Body of pancreas (tissue), 4 donors: ENCODE data around the gene CCL19. TPM values are rescaled to one million over a fixed set of nuclear protein-coding genes. Genes with fewer than 3 reads are reported as not detected.

Experiments
- ATAC-seq: fragments of 150-250 bp; one replicate; pipeline ENCODE4 v1.9.1; 2016
- DNase-seq, 4 donors: peaks; one replicate each; pipeline ENCODE4 v3.0.0-alpha.2; 2019
- H3K27ac ChIP-seq, 4 donors: fragments of 200-600 bp; sonication (generic); 1 replicate in 3 of 4; 2 replicates in 1 of 4; pipeline versions ENCODE4 v1.5.1 to v1.6.1; 2016 to 2019; ENCODE audit warnings: mild to moderate bottlenecking in 1 of 4, mixed read lengths in 1 of 4, moderate library complexity in 1 of 4
- H3K27me3 ChIP-seq, 2 donors: fragments of 200-600 bp; sonication (generic); one replicate each; pipeline ENCODE4 v1.6.0; 2016; ENCODE audit warnings: mild to moderate bottlenecking in 1 of 2
- H3K36me3 ChIP-seq, 2 donors: fragments of 200-600 bp; sonication (generic); replicated peaks in 1 of 2; 2 replicates each; pipeline ENCODE4 v1.5.1; 2016; ENCODE audit warnings: low read depth in 2 of 2; ENCODE audit not compliant: insufficient read depth in 1 of 2
- H3K4me1 ChIP-seq: fragments of 200-600 bp; sonication (generic); one replicate; pipeline ENCODE4 v1.6.0; 2016
- H3K4me3 ChIP-seq, 2 donors: fragments of 200-600 bp; sonication (generic); 1 replicate in 1 of 2; 2 replicates in 1 of 2; pipeline ENCODE4 v1.5.1; 2016 to 2019
- H3K9me3 ChIP-seq, 3 donors: fragments of 200-600 bp; sonication (generic); 1 replicate in 2 of 3; 2 replicates in 1 of 3; pipeline ENCODE4 v1.5.1; 2016
- POLR2A ChIP-seq, 3 donors: fragments of 450-650 bp; IDR thresholded peaks; one replicate each; pipeline ENCODE4 v1.6.1; 2016; ENCODE audit warnings: antibody characterized with exemption in 3 of 3, mild to moderate bottlenecking in 2 of 3
- WGBS, 2 donors: methylation state at CpG; one replicate each; pipeline ENCODE4 v1.1.5; 2017; 5-methylcytosine and 5-hydroxymethylcytosine counted together
- intact Hi-C: fragments of 100-400 bp; cut with DNase I; formaldehyde crosslinking; loops from one replicate; pipeline ENCODE4 v1.15.1; 2023
- total RNA-seq, 2 donors: library from RNA; depleted of rRNA; stranded (reverse); fragments of >200 nt; gene quantifications; one replicate each; pipeline ENCODE4 v1.1.0, GENCODE V29; 2016
- TF ChIP-seq, protein P1 (sequence below), 7 experiments: fragments of 450-650 bp in 4 of 7; fragments of 200-600 bp in 3 of 7; sonication (generic) in 3 of 7; IDR thresholded peaks; one replicate each; pipeline ENCODE4 v1.5.1; 2016 to 2019; ENCODE audit warnings: antibody characterized with exemption in 7 of 7

The CCL19 gene
- total RNA-seq, 2 donors from 2014 or later, result not detected

DNA sequence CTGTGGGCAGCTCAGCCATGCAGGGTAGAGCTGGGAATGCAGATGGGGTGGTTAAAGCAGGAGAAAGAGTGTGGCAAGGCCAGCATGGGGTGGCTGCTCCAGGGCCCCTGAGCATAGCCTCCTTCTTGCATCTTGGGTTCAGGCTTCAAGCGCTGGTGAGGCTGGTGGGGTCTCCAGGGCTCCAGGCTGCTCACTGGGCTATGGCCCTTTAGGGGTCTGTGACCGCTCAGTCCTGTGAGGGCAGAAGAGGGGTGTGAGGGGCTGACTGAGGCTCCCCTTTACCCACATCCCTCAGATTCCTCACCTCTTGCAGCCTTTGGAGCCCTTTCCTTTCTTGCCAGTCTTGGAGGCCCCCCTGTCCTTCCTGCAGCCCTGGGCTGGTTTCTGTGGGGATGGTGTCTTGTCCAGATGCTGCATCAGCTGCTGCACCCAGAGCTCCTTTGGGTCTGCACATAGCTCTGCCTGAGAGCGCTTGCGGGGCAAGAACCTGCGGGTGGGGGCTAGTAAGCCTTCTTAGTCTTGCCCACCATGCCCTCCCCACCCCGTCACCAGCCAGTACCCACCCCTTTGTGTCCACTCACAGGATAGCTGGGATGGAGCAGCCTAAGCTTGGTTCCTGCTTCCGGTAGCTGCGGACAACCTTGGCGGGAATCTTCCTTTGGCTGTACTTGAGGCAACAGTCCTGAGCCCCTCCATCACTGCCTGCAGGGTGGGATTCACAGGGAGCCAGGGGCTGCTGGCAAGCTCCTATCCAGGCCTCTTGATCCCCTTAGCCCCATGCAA is 18.3 kb upstream of the CCL19 start:
- intact Hi-C loops, result no loop called here
- WGBS, 2 donors, result 93 to 94% methylated on average over 8 to 9 of the region's 9 CpGs
- DNase-seq, result no peak
- Histone ChIP-seq H3K36me3 (no peaks in the 10 kb centered on the region), H3K27me3 (no peaks in the 10 kb centered on the region), H3K4me1 (peaks cover 16% of the 10 kb centered on the region), H3K27ac (no peak overlapping the region), H3K4me3 (no peak overlapping the region), H3K9me3 (no peaks in the 10 kb centered on the region)
- ATAC-seq, result no peak
- TF ChIP-seq, protein P1, sequence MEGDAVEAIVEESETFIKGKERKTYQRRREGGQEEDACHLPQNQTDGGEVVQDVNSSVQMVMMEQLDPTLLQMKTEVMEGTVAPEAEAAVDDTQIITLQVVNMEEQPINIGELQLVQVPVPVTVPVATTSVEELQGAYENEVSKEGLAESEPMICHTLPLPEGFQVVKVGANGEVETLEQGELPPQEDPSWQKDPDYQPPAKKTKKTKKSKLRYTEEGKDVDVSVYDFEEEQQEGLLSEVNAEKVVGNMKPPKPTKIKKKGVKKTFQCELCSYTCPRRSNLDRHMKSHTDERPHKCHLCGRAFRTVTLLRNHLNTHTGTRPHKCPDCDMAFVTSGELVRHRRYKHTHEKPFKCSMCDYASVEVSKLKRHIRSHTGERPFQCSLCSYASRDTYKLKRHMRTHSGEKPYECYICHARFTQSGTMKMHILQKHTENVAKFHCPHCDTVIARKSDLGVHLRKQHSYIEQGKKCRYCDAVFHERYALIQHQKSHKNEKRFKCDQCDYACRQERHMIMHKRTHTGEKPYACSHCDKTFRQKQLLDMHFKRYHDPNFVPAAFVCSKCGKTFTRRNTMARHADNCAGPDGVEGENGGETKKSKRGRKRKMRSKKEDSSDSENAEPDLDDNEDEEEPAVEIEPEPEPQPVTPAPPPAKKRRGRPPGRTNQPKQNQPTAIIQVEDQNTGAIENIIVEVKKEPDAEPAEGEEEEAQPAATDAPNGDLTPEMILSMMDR (IDR thresholded peaks at IDR 0.05), result no peak
- no peak for TF ChIP-seq POLR2A (IDR thresholded peaks at IDR 0.05)

- no peaks in the 10 kb centered on the region for H3K27me3 ChIP-seq
- H3K27ac ChIP-seq, result no peak overlapping the region
- TF ChIP-seq, protein P1 (IDR thresholded peaks at IDR 0.05), result no peak
- no peak for TF ChIP-seq POLR2A (IDR thresholded peaks at IDR 0.05)
- ATAC-seq, result no peak
- H3K4me3 ChIP-seq, result no peak overlapping the region
- H3K4me1 ChIP-seq, result peaks cover 10% of the 10 kb centered on the region
- 73 to 83% methylated on average over 2 of the region's 2 CpGs for WGBS, 2 donors
- DNase-seq, result no peak
- intact Hi-C loops, result no loop called here
- no peaks in the 10 kb centered on the region for H3K9me3 ChIP-seq
- no peaks in the 10 kb centered on the region for H3K36me3 ChIP-seq
These were observed 16.1 kb upstream of the CCL19 start for GRCh38 chr9:34707130-34707529.

- Histone ChIP-seq H3K36me3 (no peaks in the 10 kb centered on the region), H3K4me1 (peaks cover 8% of the 10 kb centered on the region), H3K4me3 (peak overlapping the region; percentile 41 to 56), H3K9me3 (no peaks in the 10 kb centered on the region), H3K27ac (peak overlapping the region in 3 of 4 donors; percentile 43 to 70 (median 52)), H3K27me3 (no peaks in the 10 kb centered on the region)
- 2 to 3% methylated on average over 21 to 30 of the region's 30 CpGs for WGBS, 2 donors
- DNase-seq (peak; percentile 86 to 91 (median 87)), ATAC-seq (peak; percentile 94)
- TF ChIP-seq, protein P1 (IDR thresholded peaks at IDR 0.05), result peak; percentile 94 to 100 (median 97)
- TF ChIP-seq POLR2A (IDR thresholded peaks at IDR 0.05), result no peak
- intact Hi-C loops, result no loop called here
These were observed 11.0 kb upstream of the CCL19 start for GRCh38 chr9:34701769-34702736.

GRCh38 chr9:34701023-34701768 is 10.1 kb upstream of the CCL19 start:
- Histone ChIP-seq H3K27me3 (no peaks in the 10 kb centered on the region), H3K36me3 (no peaks in the 10 kb centered on the region), H3K27ac (peak overlapping the region in 3 of 4 donors; percentile 43 to 70 (median 52)), H3K9me3 (no peaks in the 10 kb centered on the region), H3K4me1 (peaks cover 8% of the 10 kb centered on the region), H3K4me3 (peak overlapping the region; percentile 41 to 56)
- TF ChIP-seq, protein P1 (IDR thresholded peaks at IDR 0.05), result peak; percentile 74 to 92 (median 85)
- no peak for TF ChIP-seq POLR2A (IDR thresholded peaks at IDR 0.05)
- peak; percentile 86 for ATAC-seq
- peak; percentile 65 to 78 (median 73) for DNase-seq
- intact Hi-C loops, result no loop called here
- 9 to 48% methylated on average over 12 to 51 of the region's 52 CpGs for WGBS, 2 donors
